Activated CD8-positive, alpha-beta memory T cell treated with anti-CD3 and anti-CD28 coated beads, Interleukin-2, amount 10 ng/mL, durations not matched to agents 7 days and 5 days (primary cell): Measurements from ENCODE around the gene SMPDL3B. TPM values are rescaled to one million over a fixed set of nuclear protein-coding genes. Genes with fewer than 3 reads are reported as not detected.
"Not testable (repeated sequence)": the region's sequence is repeated elsewhere in the genome, so short reads cannot be mapped to it uniquely, and the experiment has no call there.

Experiments used
- ATAC-seq: fragments of 150-1000 bp; cut with Tn5 transposase; one replicate; pipeline ENCODE4 v1.10.0; 2021; ENCODE audit warnings: moderate library complexity
- CTCF ChIA-PET: fragments of 350-600 bp; sonication (Branson Sonifier 250); formaldehyde crosslinking; loops from one replicate; lab custom pipeline; 2021; ENCODE audit warnings: antibody characterized with exemption; lab: Charles Lee
- DNase-seq: peaks from one replicate; pipeline ENCODE4 v3.0.0-alpha.2; 2020
- H3K27ac Mint-ChIP-seq: one replicate; pipeline ENCODE4 v1.8.0; 2021; ENCODE audit warnings: mild to moderate bottlenecking, mixed read lengths
- H3K27me3 Mint-ChIP-seq: one replicate; pipeline ENCODE4 v1.8.0; 2021; ENCODE audit warnings: mixed read lengths
- H3K36me3 Mint-ChIP-seq: one replicate; pipeline ENCODE4 v1.8.0; 2021; ENCODE audit warnings: mild to moderate bottlenecking, mixed read lengths
- H3K4me1 Mint-ChIP-seq: one replicate; pipeline ENCODE4 v1.8.0; 2021; ENCODE audit warnings: mixed read lengths
- H3K4me3 Mint-ChIP-seq: one replicate; pipeline ENCODE4 v1.8.0; 2021; ENCODE audit warnings: mild to moderate bottlenecking, moderate library complexity, mixed read lengths
- H3K9me3 Mint-ChIP-seq: one replicate; pipeline ENCODE4 v1.8.0; 2022; ENCODE audit warnings: low read depth, mixed read lengths
- total RNA-seq, 2 experiments: library from RNA; stranded (reverse); gene quantifications; one replicate each; pipeline ENCODE4 v1.2.3, GENCODE V29; 2021

Gene SMPDL3B
- total RNA-seq, 2 experiments from 2014 or later = 0.40 to 1.4 TPM

- CTCF ChIA-PET = interaction anchor here (0.5 to 6.5 kb wide), 21 partner anchors 8 to 255 kb away, joined by 3 to 59 read pairs (median 4); partner anchors contain the start of genes FAM76A, PTAFR, THEMIS2 and XKR8
- no peak for DNase-seq
- no peaks in the 10 kb centered on the region for H3K27me3 Mint-ChIP-seq
- no peak overlapping the region for H3K27ac Mint-ChIP-seq
- no peak overlapping the region for H3K4me3 Mint-ChIP-seq
- H3K36me3 Mint-ChIP-seq = peaks cover 10% of the 10 kb centered on the region
- no peaks in the 10 kb centered on the region for H3K9me3 Mint-ChIP-seq
- peaks cover 4% of the 10 kb centered on the region for H3K4me1 Mint-ChIP-seq
- ATAC-seq = no peak
These were observed 45.5 kb downstream of the SMPDL3B start for GRCh38 chr1:27980216-27980845.

- Mint-ChIP-seq H3K4me3 (no peak overlapping the region), H3K27me3 (no peaks in the 10 kb centered on the region), H3K27ac (no peak overlapping the region), H3K4me1 (peaks cover 4% of the 10 kb centered on the region), H3K9me3 (no peaks in the 10 kb centered on the region), H3K36me3 (peaks cover 8% of the 10 kb centered on the region)
- CTCF ChIA-PET = interaction anchor here (0.9 to 6.5 kb wide), 9 partner anchors 11 to 123 kb away, joined by 3 to 59 read pairs (median 9); partner anchors contain the start of gene XKR8
- DNase-seq = peak; percentile 21
- ATAC-seq = no peak
These were observed 46.3 kb downstream of the SMPDL3B start for GRCh38 chr1:27981145-27981544.

- Mint-ChIP-seq H3K4me3 (no peak overlapping the region), H3K27me3 (no peaks in the 10 kb centered on the region), H3K36me3 (peaks cover 34% of the 10 kb centered on the region), H3K4me1 (peaks cover 31% of the 10 kb centered on the region), H3K9me3 (no peaks in the 10 kb centered on the region), H3K27ac (peak overlapping the region; percentile 44)
- no peak for DNase-seq
- no peak for ATAC-seq
- CTCF ChIA-PET = interaction anchor here (0.7 to 3.6 kb wide), 4 partner anchors 11 to 1020 kb away, joined by 3 to 18 read pairs (median 3); no protein-coding TSS in a partner anchor
These were observed 56.2 kb downstream of the SMPDL3B start for GRCh38 chr1:27990920-27991537.

DNA sequence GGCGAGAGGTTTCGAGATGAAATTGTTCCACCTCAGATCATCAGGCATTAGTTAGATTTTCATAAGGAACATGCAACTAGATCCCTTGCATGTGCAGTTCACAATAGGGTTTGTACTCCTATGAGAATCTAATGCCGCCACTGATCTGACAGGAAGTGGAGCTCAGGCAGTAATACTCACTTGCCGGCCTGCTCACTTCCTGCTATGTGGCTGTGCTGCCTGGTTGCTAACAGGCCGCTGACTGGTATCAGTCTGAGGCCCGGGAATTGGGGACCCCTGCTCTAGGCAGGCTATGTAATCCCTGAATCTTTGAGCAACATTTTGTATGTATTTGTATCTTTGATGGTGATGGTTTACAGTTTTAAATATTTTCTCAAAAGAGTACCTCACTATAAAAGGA, 57.5 kb downstream of the SMPDL3B start:
- H3K4me3 Mint-ChIP-seq = no peak overlapping the region
- peak overlapping the region; percentile 77 for H3K27ac Mint-ChIP-seq
- H3K27me3 Mint-ChIP-seq = no peaks in the 10 kb centered on the region
- peak; percentile 99 for ATAC-seq
- no peaks in the 10 kb centered on the region for H3K9me3 Mint-ChIP-seq
- H3K36me3 Mint-ChIP-seq = peaks cover 42% of the 10 kb centered on the region
- peak; percentile 79 for DNase-seq
- CTCF ChIA-PET = interaction anchor here (1.2 to 3.6 kb wide), 3 partner anchors 12 to 217 kb away, joined by 4 to 18 read pairs (median 8); no protein-coding TSS in a partner anchor
- H3K4me1 Mint-ChIP-seq = peaks cover 35% of the 10 kb centered on the region

- CTCF ChIA-PET = interaction anchor here (0.6 to 3.6 kb wide), 5 partner anchors 13 to 216 kb away, joined by 3 to 18 read pairs (median 4); partner anchors contain the start of gene EYA3
- peaks cover 33% of the 10 kb centered on the region for H3K4me1 Mint-ChIP-seq
- ATAC-seq (no peak), DNase-seq (no peak)
- peaks cover 46% of the 10 kb centered on the region for H3K36me3 Mint-ChIP-seq
- H3K27ac Mint-ChIP-seq = peak overlapping the region; percentile 68
- H3K9me3 Mint-ChIP-seq = no peaks in the 10 kb centered on the region
- H3K4me3 Mint-ChIP-seq = no peak overlapping the region
- H3K27me3 Mint-ChIP-seq = no peaks in the 10 kb centered on the region
These were observed 58.4 kb downstream of the SMPDL3B start for GRCh38 chr1:27993241-27993640.

DNA sequence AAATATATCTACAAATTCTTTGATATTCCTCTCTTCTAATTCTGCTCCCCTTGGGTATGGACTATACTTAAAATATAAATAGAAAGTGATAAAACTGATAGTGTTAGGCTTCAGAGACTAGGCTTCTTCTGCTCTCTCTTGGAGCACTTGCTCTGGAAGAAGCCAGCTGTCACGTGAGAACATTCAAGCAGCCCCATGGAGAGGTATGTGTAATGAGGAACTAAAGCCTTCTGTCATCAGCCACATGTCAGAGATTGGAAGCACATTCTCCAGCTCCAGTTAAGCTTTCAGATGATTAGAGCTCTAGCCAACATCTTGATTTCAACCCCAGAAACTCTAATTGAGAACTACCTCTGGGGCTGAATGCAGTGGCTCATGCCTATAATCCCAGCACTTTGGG, 59.3 kb downstream of the SMPDL3B start:
- H3K36me3 Mint-ChIP-seq = peaks cover 42% of the 10 kb centered on the region
- H3K4me3 Mint-ChIP-seq = no peak overlapping the region

GRCh38 chr1:27994526-27994925, 59.7 kb downstream of the SMPDL3B start:
- H3K27me3 Mint-ChIP-seq, DNase-seq, H3K27ac Mint-ChIP-seq, H3K4me3 Mint-ChIP-seq, ATAC-seq, H3K9me3 Mint-ChIP-seq: not testable (repeated sequence)
- Mint-ChIP-seq H3K4me1 (peaks cover 33% of the 10 kb centered on the region), H3K36me3 (peaks cover 40% of the 10 kb centered on the region)
- CTCF ChIA-PET = interaction anchor here (0.7 to 1.1 kb wide), 2 partner anchors 54 to 244 kb away, joined by 3 read pairs; no protein-coding TSS in a partner anchor

More for the DNA sequence above, 59.3 kb downstream of the SMPDL3B start:
- DNase-seq = no peak
- peaks cover 33% of the 10 kb centered on the region for H3K4me1 Mint-ChIP-seq
- no peaks in the 10 kb centered on the region for H3K27me3 Mint-ChIP-seq
- H3K9me3 Mint-ChIP-seq = no peaks in the 10 kb centered on the region
- H3K27ac Mint-ChIP-seq = no peak overlapping the region
- no peak for ATAC-seq
- CTCF ChIA-PET = interaction anchor here (1.1 kb wide), 1 partner anchor 53 kb away, joined by 3 read pairs; no protein-coding TSS in a partner anchor

DNA sequence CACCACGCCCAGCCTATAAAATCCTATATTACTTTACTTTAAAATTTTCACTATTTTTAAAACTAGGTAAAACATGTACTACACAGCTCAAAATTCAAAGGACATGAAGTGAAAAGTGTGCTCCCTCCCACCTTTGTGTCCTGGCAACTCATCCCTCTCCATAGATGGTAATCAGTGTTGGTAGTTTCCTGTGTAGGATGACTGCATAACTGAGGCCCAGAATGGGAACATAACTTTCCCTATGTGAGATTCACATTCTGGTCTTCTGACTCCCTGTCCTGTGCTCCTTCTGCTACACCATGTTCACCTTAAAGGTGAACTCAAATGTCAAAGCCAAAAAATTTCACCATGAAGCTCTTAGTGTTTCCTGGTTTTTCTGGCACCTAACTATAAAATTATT, 64.3 kb downstream of the SMPDL3B start:
- Mint-ChIP-seq H3K27ac (no peak overlapping the region), H3K9me3 (no peaks in the 10 kb centered on the region), H3K36me3 (peaks cover 36% of the 10 kb centered on the region), H3K4me3 (no peak overlapping the region), H3K4me1 (peaks cover 10% of the 10 kb centered on the region), H3K27me3 (no peaks in the 10 kb centered on the region)
- CTCF ChIA-PET = interaction anchor here (1.0 kb wide), 1 partner anchor 10 kb away, joined by 3 read pairs; no protein-coding TSS in a partner anchor
- ATAC-seq = no peak
- no peak for DNase-seq

- no peak for ATAC-seq
- CTCF ChIA-PET = interaction anchor here (1.0 to 1.2 kb wide), 2 partner anchors 23 to 43 kb away, joined by 3 read pairs; partner anchors contain the start of gene XKR8
- H3K27me3 Mint-ChIP-seq = no peaks in the 10 kb centered on the region
- H3K9me3 Mint-ChIP-seq = no peaks in the 10 kb centered on the region
- H3K4me1 Mint-ChIP-seq = peaks cover 4% of the 10 kb centered on the region
- H3K27ac Mint-ChIP-seq = no peak overlapping the region
- peaks cover 33% of the 10 kb centered on the region for H3K36me3 Mint-ChIP-seq
- DNase-seq = no peak
- H3K4me3 Mint-ChIP-seq = no peak overlapping the region
These were observed 67.8 kb downstream of the SMPDL3B start for GRCh38 chr1:28002600-28002999.

- CTCF ChIA-PET, H3K9me3 Mint-ChIP-seq, H3K27ac Mint-ChIP-seq, H3K27me3 Mint-ChIP-seq, ATAC-seq, H3K4me1 Mint-ChIP-seq, DNase-seq, H3K4me3 Mint-ChIP-seq: not testable (repeated sequence)
- peaks cover 33% of the 10 kb centered on the region for H3K36me3 Mint-ChIP-seq
These were observed 68.3 kb downstream of the SMPDL3B start for GRCh38 chr1:28003117-28003516.

Other genes with a start within 250 kb of the SMPDL3B start
- gene FAM76A, start 209.0 kb upstream of the SMPDL3B start, total RNA-seq = 10 to 100 TPM; 11.8 to 13.2 TPM
- gene STX12, start 161.8 kb upstream of the SMPDL3B start, total RNA-seq = 10 to 100 TPM; 20.4 to 29.5 TPM
- gene PPP1R8, start 104.2 kb upstream of the SMPDL3B start, total RNA-seq = 10 to 100 TPM; 57.4 to 68.7 TPM
- gene THEMIS2, start 62.5 kb upstream of the SMPDL3B start, total RNA-seq = 10 to 100 TPM; 23.4 to 30.7 TPM
- gene RPA2, start 20.4 kb upstream of the SMPDL3B start, total RNA-seq = 10 to 100 TPM; 63.0 to 72.1 TPM
- 1 to 10 TPM; 5.2 to 6.6 TPM for gene XKR8, start 25.0 kb downstream of the SMPDL3B start, total RNA-seq
- 10 to 100 TPM; 33.2 to 33.4 TPM for gene EYA3, start 153.6 kb downstream of the SMPDL3B start, total RNA-seq
- gene PTAFR, start 241.7 kb downstream of the SMPDL3B start, total RNA-seq = under 1 TPM; 0.20 to 0.30 TPM